HEK293 (cell line): Measurements from ENCODE around the gene HOXC5.

Experiments
- CTCF ChIA-PET: fragments of 350-600 bp; formaldehyde crosslinking; extraction: SDS; loops from one replicate; lab custom pipeline; 2021; ENCODE audit warnings: antibody characterized with exemption; lab: Yijun Ruan, JAX
- POLR2A ChIA-PET: fragments of 300-600 bp; formaldehyde crosslinking; extraction: SDS; loops from one replicate; lab custom pipeline; 2020; ENCODE audit warnings: antibody characterized with exemption, inconsistent platforms; lab: Yijun Ruan, JAX
- H3K27ac ChIP-seq: fragments of 200-500 bp; sonication (Bioruptor generic); 2 replicates; pipeline ENCODE4 v1.5.1; 2014; ENCODE audit warnings: low read depth, low read length, control low read depth, inconsistent platforms; ENCODE audit errors: extremely low read depth
- H3K36me3 ChIP-seq, 2 experiments: fragments of 200-500 bp in 1 of 2; sonication (Bioruptor generic) in 1 of 2; 1 replicate in 1 of 2; 2 replicates in 1 of 2; pipeline ENCODE4 v1.5.1; 2014 to 2017; ENCODE audit warnings: inconsistent platforms in 2 of 2, low read length in 2 of 2; ENCODE audit not compliant: control insufficient read depth in 2 of 2, insufficient read depth in 1 of 2
- H3K4me1 ChIP-seq: fragments of 200-500 bp; sonication (Bioruptor generic); 2 replicates; pipeline ENCODE4 v1.5.1; 2014; ENCODE audit warnings: mild to moderate bottlenecking, low read length, inconsistent platforms; ENCODE audit not compliant: control insufficient read depth, insufficient read depth
- H3K4me3 ChIP-seq: 2 replicates; pipeline ENCODE4 v1.5.1; 2011; ENCODE audit warnings: low read depth, mild to moderate bottlenecking, control low read depth, low read length, moderate library complexity
- H3K9me3 ChIP-seq: fragments of 200-500 bp; sonication (Bioruptor generic); 2 replicates; pipeline ENCODE4 v1.5.1; 2014; ENCODE audit warnings: low read depth, low read length, inconsistent platforms; ENCODE audit not compliant: control insufficient read depth, insufficient read depth
- GLI2 ChIP-seq: fragments of 450-650 bp; formaldehyde crosslinking; IDR thresholded peaks from 2 replicates; pipeline ENCODE4; 2017; ENCODE audit warnings: missing biosample characterization, missing genetic modification characterization, low read depth, borderline replicate concordance
- GLIS2 ChIP-seq: fragments of 450-650 bp; formaldehyde crosslinking; IDR thresholded peaks from 2 replicates; pipeline ENCODE4 v1.5.1; 2016; ENCODE audit warnings: missing biosample characterization, missing genetic modification characterization
- PRDM10 ChIP-seq: fragments of 450-650 bp; formaldehyde crosslinking; IDR thresholded peaks from 2 replicates; pipeline ENCODE4 v1.5.1; 2016; ENCODE audit warnings: missing biosample characterization, missing genetic modification characterization
- SP3 ChIP-seq: fragments of 450-650 bp; formaldehyde crosslinking; IDR thresholded peaks from 2 replicates; pipeline ENCODE4 v1.5.1; 2016; ENCODE audit warnings: missing biosample characterization, missing genetic modification characterization
- ZFP41 ChIP-seq: fragments of 450-650 bp; formaldehyde crosslinking; IDR thresholded peaks from 2 replicates; pipeline ENCODE4 v1.5.1; 2016; ENCODE audit warnings: missing biosample characterization, missing genetic modification characterization, borderline replicate concordance
- ZNF114 ChIP-seq: fragments of 450-650 bp; formaldehyde crosslinking; IDR thresholded peaks from 2 replicates; pipeline ENCODE4 v1.5.0; 2017; ENCODE audit warnings: missing biosample characterization, missing genetic modification characterization
- ZNF184 ChIP-seq: fragments of 450-650 bp; IDR thresholded peaks from 2 replicates; pipeline ENCODE4 v1.5.1; 2018; ENCODE audit warnings: missing biosample characterization, mild to moderate bottlenecking, missing genetic modification characterization
- ZNF398 ChIP-seq: fragments of 450-650 bp; formaldehyde crosslinking; IDR thresholded peaks from 2 replicates; pipeline ENCODE4 v1.5.1; 2017; ENCODE audit warnings: missing biosample characterization, missing genetic modification characterization
- ZNF449 ChIP-seq: fragments of 450-650 bp; formaldehyde crosslinking; IDR thresholded peaks from 2 replicates; pipeline ENCODE4 v1.5.1; 2017; ENCODE audit warnings: missing biosample characterization, mild to moderate bottlenecking, missing genetic modification characterization, moderate library complexity
- ZNF600 ChIP-seq: fragments of 450-650 bp; formaldehyde crosslinking; IDR thresholded peaks from 2 replicates; pipeline ENCODE4 v1.5.1; 2016; ENCODE audit warnings: missing biosample characterization, missing genetic modification characterization
- ZNF623 ChIP-seq: fragments of 450-650 bp; formaldehyde crosslinking; IDR thresholded peaks from 2 replicates; pipeline ENCODE4 v1.5.1; 2016; ENCODE audit warnings: missing biosample characterization, missing genetic modification characterization
- ZNF645 ChIP-seq: fragments of 450-650 bp; formaldehyde crosslinking; IDR thresholded peaks from 2 replicates; pipeline ENCODE4; 2016; ENCODE audit warnings: missing biosample characterization, missing genetic modification characterization
- ZNF830 ChIP-seq: fragments of 450-650 bp; IDR thresholded peaks from 2 replicates; pipeline ENCODE4 v1.5.0; 2018; ENCODE audit warnings: missing biosample characterization, missing genetic modification characterization, low read depth, mild to moderate bottlenecking, moderate library complexity

HOXC5 gene

GRCh38 chr12:54033106-54033979 lies 493 bp downstream of the HOXC5 start (continued):
- peak; percentile 48; the same call in 1 of the 2 replicates for TF ChIP-seq PRDM10

GRCh38 chr12:54033980-54034784 lies 1.3 kb downstream of the HOXC5 start:
- Histone ChIP-seq H3K27ac (peak overlapping the region; percentile 100), H3K4me3 (peak overlapping the region; percentile 8; the same call in 1 of the 2 replicates), H3K9me3 (no peaks in the 10 kb centered on the region), H3K36me3 (peaks cover 4 to 13% of the 10 kb centered on the region in 2 experiments; a peak in 2 of 3 replicates), H3K4me1 (peaks cover 45% of the 10 kb centered on the region)
- TF ChIP-seq ZNF645 (tag by site-specific recombination): no peak
- peak; percentile 43; the same call in 1 of the 2 replicates for TF ChIP-seq ZNF600 (tag by site-specific recombination)
- no peak for TF ChIP-seq ZFP41
- TF ChIP-seq ZNF830 (tag by site-specific recombination): no peak
- no peak for TF ChIP-seq ZNF623 (tag by site-specific recombination)
- TF ChIP-seq ZNF184 (tag by site-specific recombination): no peak
- TF ChIP-seq GLI2 (tag by site-specific recombination): no peak
- peak; percentile 82 for TF ChIP-seq ZNF398 (tag by site-specific recombination)
- TF ChIP-seq ZNF114 (tag by site-specific recombination): no peak
- peak; percentile 8 for TF ChIP-seq GLIS2
- 0 out of 2 replicates have a peak, but pooled peaks have one; percentile 3 for TF ChIP-seq SP3 (tag by site-specific recombination)
- TF ChIP-seq ZNF449 (tag by site-specific recombination): no peak
- POLR2A ChIA-PET: interaction anchor here (2.1 to 5.0 kb wide), 2 partner anchors 17 to 19 kb away, joined by 8 to 22 read pairs; partner anchors contain the start of gene HOXC4
- CTCF ChIA-PET: interaction anchor here (0.5 to 5.4 kb wide), 8 partner anchors 18 to 304 kb away, joined by 3 to 78 read pairs (median 6); partner anchors contain the start of gene HOXC10
